Measurements from ENCODE around the gene RNF121.
"Not testable (repeated sequence)": the region's sequence is repeated elsewhere in the genome, so short reads cannot be mapped to it uniquely, and the experiment has no call there.

RNF121 gene

DNA sequence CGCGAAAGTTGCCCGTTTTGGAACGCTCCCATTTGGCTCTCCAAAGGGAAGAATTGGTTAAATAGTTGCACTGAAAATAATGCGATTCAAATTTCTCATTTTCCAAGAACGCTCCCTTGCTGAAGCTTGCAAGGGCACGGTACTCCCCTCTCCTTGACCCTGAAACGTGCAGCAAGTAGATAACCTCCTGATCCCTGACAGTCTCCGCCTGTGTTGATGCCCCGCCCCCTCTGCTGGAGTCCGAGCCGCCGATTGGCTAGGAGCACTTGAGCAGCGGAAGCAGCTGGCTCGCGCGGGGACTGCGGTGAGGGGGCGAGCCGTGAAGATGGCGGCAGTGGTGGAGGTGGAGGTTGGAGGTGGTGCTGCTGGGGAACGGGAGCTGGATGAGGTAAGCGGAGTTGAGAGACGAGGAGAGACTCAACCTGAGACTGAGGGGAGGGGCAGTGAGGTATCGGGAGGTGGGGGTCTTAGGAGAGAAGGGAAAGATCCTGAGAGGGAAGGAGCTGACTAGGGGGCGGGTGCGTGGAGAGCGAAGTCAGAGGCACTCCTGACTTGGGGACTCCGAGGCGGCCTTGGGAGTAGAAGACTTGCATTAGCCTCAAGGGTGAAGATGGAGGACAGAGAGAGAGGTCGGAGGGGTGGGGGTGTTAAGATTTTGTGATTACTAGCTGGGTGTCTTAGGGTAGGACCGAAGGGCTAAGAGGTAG is at the start of gene RNF121:
Gene RNF121, plus strand, starts transcription at position 310 of the 707 bp plus-strand sequence. Its CDS starts 16 bp downstream, at position 326.
- H3K4me3 ChIP-seq (ENCODE audit: low read depth in 1 of 2, low read length in 2 of 2), result peak within 1 kb of the TSS; percentile 78 to 90
- DNase-seq (peak; percentile 98), ATAC-seq (ENCODE audit: insufficient read depth, low read depth) (peak; percentile 94)
- peaks cover 12% of the 10 kb centered on the region for H3K36me3 ChIP-seq (ENCODE audit: insufficient read depth, low read length)
- H2AFZ ChIP-seq (ENCODE audit: low read depth, low read length), result peak within 1 kb of the TSS; percentile 94
- no peaks in the 10 kb centered on the region for H3K27me3 ChIP-seq (ENCODE audit: insufficient read depth, low read length, poor library complexity)
- H3K4me1 ChIP-seq (ENCODE audit: insufficient read depth, low read length), result peaks cover 31% of the 10 kb centered on the region
- TF ChIP-seq, protein P1, sequence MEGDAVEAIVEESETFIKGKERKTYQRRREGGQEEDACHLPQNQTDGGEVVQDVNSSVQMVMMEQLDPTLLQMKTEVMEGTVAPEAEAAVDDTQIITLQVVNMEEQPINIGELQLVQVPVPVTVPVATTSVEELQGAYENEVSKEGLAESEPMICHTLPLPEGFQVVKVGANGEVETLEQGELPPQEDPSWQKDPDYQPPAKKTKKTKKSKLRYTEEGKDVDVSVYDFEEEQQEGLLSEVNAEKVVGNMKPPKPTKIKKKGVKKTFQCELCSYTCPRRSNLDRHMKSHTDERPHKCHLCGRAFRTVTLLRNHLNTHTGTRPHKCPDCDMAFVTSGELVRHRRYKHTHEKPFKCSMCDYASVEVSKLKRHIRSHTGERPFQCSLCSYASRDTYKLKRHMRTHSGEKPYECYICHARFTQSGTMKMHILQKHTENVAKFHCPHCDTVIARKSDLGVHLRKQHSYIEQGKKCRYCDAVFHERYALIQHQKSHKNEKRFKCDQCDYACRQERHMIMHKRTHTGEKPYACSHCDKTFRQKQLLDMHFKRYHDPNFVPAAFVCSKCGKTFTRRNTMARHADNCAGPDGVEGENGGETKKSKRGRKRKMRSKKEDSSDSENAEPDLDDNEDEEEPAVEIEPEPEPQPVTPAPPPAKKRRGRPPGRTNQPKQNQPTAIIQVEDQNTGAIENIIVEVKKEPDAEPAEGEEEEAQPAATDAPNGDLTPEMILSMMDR (IDR thresholded peaks at IDR 0.05; ENCODE audit: borderline replicate concordance, extremely low read depth, low read length, poor library complexity, severe bottlenecking), result no peak
- peak; percentile 63 for TF ChIP-seq EZH2 (IDR thresholded peaks at IDR 0.05; ENCODE audit: borderline replicate concordance, low read depth, low read length, severe bottlenecking)
- H3K27ac ChIP-seq (ENCODE audit: low read length), result peak within 1 kb of the TSS; percentile 96
- peak within 1 kb of the TSS; percentile 96 for H3K4me2 ChIP-seq (ENCODE audit: insufficient read depth, low read length)
- H4K20me1 ChIP-seq (ENCODE audit: insufficient read depth, low read length), result 0 out of 2 replicates have a peak, but pooled peaks cover 4% of the 10 kb centered on the region
- peak within 1 kb of the TSS; percentile 82 for H3K9ac ChIP-seq (ENCODE audit: low read depth, low read length)
- H3K9me3 ChIP-seq (ENCODE audit: insufficient read depth, low read length, severe bottlenecking), result no peaks in the 10 kb centered on the region
- H3K79me2 ChIP-seq (ENCODE audit: insufficient read depth, low read length), result peaks cover 72% of the 10 kb centered on the region

DNA sequence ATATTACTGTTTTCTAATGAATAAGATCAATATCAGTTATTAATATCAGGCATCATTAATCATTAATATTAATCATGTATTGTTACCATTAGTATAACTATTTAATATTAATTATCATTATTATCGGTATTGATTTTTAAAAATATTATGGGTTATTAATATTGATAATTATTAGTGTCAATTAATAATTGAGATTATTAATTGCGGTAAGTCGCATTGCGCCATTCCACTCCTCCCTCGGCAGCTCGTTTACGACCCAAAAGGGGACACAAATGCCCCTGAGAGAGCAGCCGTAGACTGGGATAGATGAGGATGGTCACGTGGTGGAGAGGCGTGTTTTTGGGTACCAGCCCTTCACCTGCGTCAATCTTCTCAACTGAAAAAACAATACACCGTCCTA is 43.0 kb upstream of the RNF121 start:
- not testable (repeated sequence) for H3K9me3 ChIP-seq (ENCODE audit: insufficient read depth, low read length, severe bottlenecking); DNase-seq; H4K20me1 ChIP-seq (ENCODE audit: insufficient read depth, low read length); H3K4me2 ChIP-seq (ENCODE audit: insufficient read depth, low read length); H3K79me2 ChIP-seq (ENCODE audit: insufficient read depth, low read length); H3K9ac ChIP-seq (ENCODE audit: low read depth, low read length); H3K4me1 ChIP-seq (ENCODE audit: insufficient read depth, low read length); H3K36me3 ChIP-seq (ENCODE audit: insufficient read depth, low read length); ATAC-seq (ENCODE audit: insufficient read depth, low read depth); H2AFZ ChIP-seq (ENCODE audit: low read depth, low read length); H3K27me3 ChIP-seq (ENCODE audit: insufficient read depth, low read length, poor library complexity); H3K27ac ChIP-seq (ENCODE audit: low read length); H3K4me3 ChIP-seq (ENCODE audit: low read depth in 1 of 2, low read length in 2 of 2)

DNA sequence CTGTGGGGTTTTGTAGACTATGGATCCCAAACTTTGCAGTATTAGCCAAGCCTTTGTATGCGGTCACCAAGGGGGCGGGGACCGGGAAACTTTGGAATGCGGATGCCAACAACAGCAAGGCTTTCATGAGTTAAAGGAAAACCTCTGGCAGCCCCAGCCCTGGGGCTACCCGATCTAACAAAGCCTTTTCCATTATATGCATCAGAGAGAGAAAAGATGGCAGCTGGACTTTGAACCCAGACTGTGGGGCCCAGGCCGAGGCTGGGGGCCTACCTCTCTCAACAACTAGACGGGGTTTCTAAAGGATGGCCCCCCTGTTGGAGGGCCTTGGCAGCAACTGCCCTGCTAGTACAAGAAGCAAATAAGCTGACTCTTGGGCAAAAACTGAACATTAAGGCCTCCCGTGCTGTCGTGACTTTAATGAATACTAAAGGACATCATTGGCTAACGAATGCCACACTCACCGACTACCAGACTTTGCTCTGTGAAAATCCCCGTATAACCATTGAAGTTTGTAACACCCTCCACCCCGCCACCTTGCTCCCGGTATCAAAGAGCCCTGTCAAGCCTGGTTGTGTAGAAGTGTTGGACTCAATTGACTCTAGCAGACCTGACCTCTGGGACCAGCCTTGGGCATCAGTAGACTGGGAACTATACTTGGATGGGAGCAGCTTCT is 40.4 kb upstream of the RNF121 start:
- H4K20me1 ChIP-seq (ENCODE audit: insufficient read depth, low read length); H3K4me1 ChIP-seq (ENCODE audit: insufficient read depth, low read length); H3K4me3 ChIP-seq (ENCODE audit: low read depth in 1 of 2, low read length in 2 of 2); H3K9me3 ChIP-seq (ENCODE audit: insufficient read depth, low read length, severe bottlenecking); H3K9ac ChIP-seq (ENCODE audit: low read depth, low read length); H3K36me3 ChIP-seq (ENCODE audit: insufficient read depth, low read length); H3K27ac ChIP-seq (ENCODE audit: low read length); DNase-seq; H2AFZ ChIP-seq (ENCODE audit: low read depth, low read length); H3K79me2 ChIP-seq (ENCODE audit: insufficient read depth, low read length); H3K4me2 ChIP-seq (ENCODE audit: insufficient read depth, low read length); H3K27me3 ChIP-seq (ENCODE audit: insufficient read depth, low read length, poor library complexity); ATAC-seq (ENCODE audit: insufficient read depth, low read depth): not testable (repeated sequence)

DNA sequence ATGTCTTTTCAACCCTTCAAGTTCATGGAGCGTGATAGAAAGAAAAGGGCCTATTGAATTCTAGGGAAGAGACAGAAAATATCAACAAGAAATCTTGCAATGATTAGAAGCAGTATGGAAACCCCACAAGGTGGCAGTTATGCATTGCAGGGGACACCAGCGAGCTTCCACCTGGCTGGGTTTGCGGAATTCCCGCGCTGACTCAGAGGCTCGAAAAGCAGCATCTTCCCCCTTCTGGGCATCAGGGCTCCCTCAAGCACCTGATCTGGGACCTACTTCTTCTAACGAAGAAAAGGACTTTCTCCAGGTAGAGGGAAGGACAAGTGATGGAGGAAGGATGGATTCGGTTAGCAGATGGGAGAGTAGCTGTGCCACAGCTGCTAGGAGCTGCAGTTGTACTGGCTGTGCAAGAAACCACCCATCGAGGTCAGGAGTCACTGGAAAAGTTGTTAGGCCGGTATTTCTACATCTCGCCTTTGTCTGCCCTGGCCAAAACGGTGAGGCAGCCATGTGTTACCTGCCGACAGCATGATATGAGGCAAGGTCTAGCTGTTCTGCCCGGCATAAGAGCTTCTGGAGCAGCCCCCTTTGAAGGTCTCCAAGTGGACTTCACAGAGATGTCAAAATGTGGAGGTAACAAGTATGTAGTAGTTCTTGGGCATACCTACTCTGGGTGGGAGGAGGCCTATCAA is 39.5 kb upstream of the RNF121 start:
- not testable (repeated sequence) for H3K4me1 ChIP-seq (ENCODE audit: insufficient read depth, low read length); H3K79me2 ChIP-seq (ENCODE audit: insufficient read depth, low read length); H3K36me3 ChIP-seq (ENCODE audit: insufficient read depth, low read length); H3K4me3 ChIP-seq (ENCODE audit: low read depth in 1 of 2, low read length in 2 of 2); ATAC-seq (ENCODE audit: insufficient read depth, low read depth); H2AFZ ChIP-seq (ENCODE audit: low read depth, low read length); DNase-seq; H4K20me1 ChIP-seq (ENCODE audit: insufficient read depth, low read length); H3K9me3 ChIP-seq (ENCODE audit: insufficient read depth, low read length, severe bottlenecking); H3K27me3 ChIP-seq (ENCODE audit: insufficient read depth, low read length, poor library complexity); H3K27ac ChIP-seq (ENCODE audit: low read length); H3K9ac ChIP-seq (ENCODE audit: low read depth, low read length); H3K4me2 ChIP-seq (ENCODE audit: insufficient read depth, low read length)

Data from DND-41 (cell line).